SK-N-SH treated with all-trans-retinoic acid at 6 μM for 48 hours (cell line): ENCODE data around the gene AMACR.

Experiments used
- ARNTL ChIP-seq: fragments of 450-650 bp; formaldehyde crosslinking; IDR thresholded peaks from 2 replicates; pipeline ENCODE4 v1.5.0; 2020; ENCODE audit warnings: low read depth, mild to moderate bottlenecking, moderate library complexity, borderline replicate concordance
- CREB5 ChIP-seq: fragments of 250-450 bp; sonication (Bioruptor Pico); IDR thresholded peaks from 2 replicates; pipeline ENCODE4 v1.5.1; 2020; ENCODE audit warnings: low read depth, mild to moderate bottlenecking, moderate library complexity
- ESRRG ChIP-seq: fragments of 250-450 bp; sonication (Bioruptor Pico); IDR thresholded peaks from 2 replicates; pipeline ENCODE4 v1.6.1; 2021; ENCODE audit warnings: mild to moderate bottlenecking
- GLIS3 ChIP-seq: fragments of 250-450 bp; sonication (Bioruptor Pico); IDR thresholded peaks from 2 replicates; pipeline ENCODE4 v1.5.0; 2020; ENCODE audit warnings: mild to moderate bottlenecking, moderate library complexity
- PPARA ChIP-seq: fragments of 250-450 bp; sonication (Bioruptor Pico); IDR thresholded peaks from 2 replicates; pipeline ENCODE4 v1.5.0; 2020; ENCODE audit warnings: mild to moderate bottlenecking, borderline replicate concordance
- RARB ChIP-seq: fragments of 250-450 bp; sonication (Bioruptor Pico); IDR thresholded peaks from 2 replicates; pipeline ENCODE4 v1.8.0; 2021; ENCODE audit warnings: mild to moderate bottlenecking, moderate library complexity
- SNAI2 ChIP-seq: fragments of 250-450 bp; sonication (Bioruptor Pico); IDR thresholded peaks from 2 replicates; pipeline ENCODE4 v1.5.0; 2020; ENCODE audit warnings: mild to moderate bottlenecking, moderate library complexity
- ZFP30 ChIP-seq: fragments of 450-650 bp; formaldehyde crosslinking; IDR thresholded peaks from 2 replicates; pipeline ENCODE4 v1.5.0; 2022; ENCODE audit warnings: mild to moderate bottlenecking, moderate library complexity
- ZNF70 ChIP-seq: fragments of 450-650 bp; formaldehyde crosslinking; IDR thresholded peaks from 2 replicates; pipeline ENCODE4 v1.5.0; 2020; ENCODE audit warnings: mild to moderate bottlenecking, moderate library complexity
- ZNF8 ChIP-seq: fragments of 450-650 bp; formaldehyde crosslinking; IDR thresholded peaks from 2 replicates; pipeline ENCODE4 v1.5.0; 2020; ENCODE audit warnings: mild to moderate bottlenecking, moderate library complexity

GRCh38 chr5:34028349-34028748 lies 20.5 kb upstream of the AMACR start:
- TF ChIP-seq RARB (CRISPR knock-in tag) (no peak), ARNTL (CRISPR knock-in tag) (no peak), ESRRG (CRISPR knock-in tag) (no peak), ZFP30 (CRISPR knock-in tag) (no peak), ZNF8 (CRISPR knock-in tag) (no peak), SNAI2 (CRISPR knock-in tag) (no peak), PPARA (CRISPR knock-in tag) (no peak), GLIS3 (CRISPR knock-in tag) (no peak), ZNF70 (no peak), CREB5 (CRISPR knock-in tag) (no peak)
